ENCODE data around the gene CHD6.

The CHD6 gene

DNA sequence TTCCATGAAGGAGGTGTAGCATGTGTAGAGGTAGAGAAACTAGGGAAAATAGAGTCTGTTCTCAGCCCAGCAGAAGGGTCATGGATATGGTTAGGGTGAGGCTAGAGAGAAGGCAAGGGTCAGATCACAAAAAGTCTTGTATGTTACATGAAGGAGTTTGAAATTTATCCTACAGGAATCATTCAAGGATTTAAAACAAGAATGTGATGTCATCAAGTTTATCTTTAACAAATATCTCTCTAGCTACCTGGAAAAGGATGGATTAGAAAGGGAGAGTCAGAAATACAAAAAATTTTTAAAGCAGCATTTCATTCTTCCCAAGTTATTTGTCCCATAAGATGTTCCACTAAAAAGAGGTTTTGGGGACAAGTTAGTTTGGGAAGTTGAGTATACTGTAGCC, 4.4 kb upstream of the CHD6 start:
- DNase-seq, result no peak

DNA sequence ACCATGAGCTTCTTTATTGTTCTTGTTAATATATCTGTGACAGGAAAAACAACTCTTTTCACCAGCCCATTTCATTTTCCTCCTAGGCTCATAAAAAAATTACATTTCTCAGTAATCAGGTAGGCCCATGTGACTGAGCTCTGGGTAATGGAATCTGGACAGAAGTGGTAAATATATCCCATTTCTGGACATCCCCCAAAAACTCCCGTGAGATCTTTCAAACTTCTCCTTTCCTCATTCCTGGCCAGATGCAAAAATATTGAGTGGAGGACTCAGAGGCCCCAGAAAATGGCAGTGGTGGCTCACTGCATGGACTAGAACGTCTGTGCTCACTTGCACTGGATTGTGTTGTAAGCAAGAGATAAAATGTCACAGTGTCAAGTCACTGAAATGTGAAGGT, 3.8 kb upstream of the CHD6 start:
- DNase-seq, result no peak

DNA sequence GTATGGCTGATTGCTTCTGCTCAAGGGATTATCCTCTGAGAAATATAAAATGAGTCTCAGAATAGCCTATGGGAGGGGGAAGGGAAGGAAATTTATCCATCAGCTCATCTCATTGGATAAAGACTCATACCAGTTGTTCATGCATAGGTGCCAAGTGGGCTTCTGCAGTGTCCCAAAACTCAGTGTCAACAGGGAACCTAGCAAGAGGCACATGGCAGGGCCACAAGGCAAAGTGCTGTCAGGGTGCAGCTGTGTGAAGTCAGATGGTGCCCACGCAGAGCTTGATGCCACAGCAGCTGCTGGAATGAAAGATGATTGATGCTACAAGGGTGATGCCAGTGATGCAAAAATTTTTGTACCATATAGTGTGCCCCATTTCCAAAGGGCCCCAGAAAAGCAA, 3.2 kb upstream of the CHD6 start:
- no peak for DNase-seq

DNA sequence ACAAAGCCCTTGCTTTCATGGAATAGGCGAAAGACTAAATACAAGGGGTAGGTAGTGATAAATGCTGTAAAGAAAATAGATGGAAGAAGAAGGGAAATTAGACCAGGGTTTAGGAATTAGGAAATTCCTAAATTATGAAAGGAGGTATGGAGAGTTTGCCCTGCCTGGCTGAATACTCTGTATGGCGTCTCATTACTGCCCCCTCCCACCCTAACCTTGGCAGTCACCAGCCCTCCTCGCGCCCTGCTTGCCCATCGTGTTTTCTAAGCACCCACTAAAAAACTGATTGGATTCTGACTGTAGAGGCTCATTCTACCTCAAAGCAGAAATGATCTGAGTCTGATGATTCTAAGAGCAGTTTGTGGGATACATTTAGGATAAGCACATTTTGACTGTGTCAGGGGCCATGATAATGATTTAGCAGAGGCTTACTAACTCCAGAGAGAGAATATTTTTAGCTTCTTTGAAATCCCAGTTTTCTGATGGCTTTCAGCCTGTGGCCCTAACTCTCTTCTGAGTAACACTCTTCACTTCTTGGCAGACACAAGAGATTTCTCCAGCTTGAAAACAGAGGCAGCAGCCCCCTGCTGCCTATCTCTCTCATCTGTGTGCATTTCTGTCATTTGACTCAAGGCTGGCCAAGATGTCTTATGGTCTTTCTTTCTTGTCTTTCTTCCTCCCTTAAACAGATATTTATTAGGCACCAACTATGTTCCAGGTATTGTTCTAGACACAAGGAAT, 1.4 kb upstream of the CHD6 start:
- DNase-seq, result no peak

DNA sequence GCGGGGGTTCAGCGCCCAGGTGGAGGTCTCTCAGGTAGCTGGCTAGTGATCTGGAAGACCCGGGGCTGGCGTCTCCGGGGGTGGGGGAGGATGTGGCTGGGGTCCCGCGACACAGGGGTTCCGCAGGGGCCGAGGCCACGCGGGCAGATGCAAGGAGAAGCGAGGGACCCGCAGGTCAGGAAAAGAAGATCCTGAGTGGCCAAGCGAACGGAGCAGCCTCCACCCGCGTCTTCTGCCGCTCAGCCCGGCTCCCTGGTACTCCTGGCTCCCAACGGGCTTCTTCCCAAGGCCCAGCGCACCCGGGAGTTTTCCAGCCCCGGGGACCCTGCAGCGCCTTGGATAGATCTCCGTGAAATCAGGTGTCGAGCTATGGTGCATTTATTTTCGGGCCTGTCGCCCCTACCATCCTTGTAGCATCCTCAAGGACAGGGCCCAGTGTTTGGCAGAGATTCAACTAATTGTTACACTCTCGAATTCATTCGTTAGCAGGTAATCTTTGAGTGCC, 682 bp upstream of the CHD6 start:
- DNase-seq, result no peak

DNA sequence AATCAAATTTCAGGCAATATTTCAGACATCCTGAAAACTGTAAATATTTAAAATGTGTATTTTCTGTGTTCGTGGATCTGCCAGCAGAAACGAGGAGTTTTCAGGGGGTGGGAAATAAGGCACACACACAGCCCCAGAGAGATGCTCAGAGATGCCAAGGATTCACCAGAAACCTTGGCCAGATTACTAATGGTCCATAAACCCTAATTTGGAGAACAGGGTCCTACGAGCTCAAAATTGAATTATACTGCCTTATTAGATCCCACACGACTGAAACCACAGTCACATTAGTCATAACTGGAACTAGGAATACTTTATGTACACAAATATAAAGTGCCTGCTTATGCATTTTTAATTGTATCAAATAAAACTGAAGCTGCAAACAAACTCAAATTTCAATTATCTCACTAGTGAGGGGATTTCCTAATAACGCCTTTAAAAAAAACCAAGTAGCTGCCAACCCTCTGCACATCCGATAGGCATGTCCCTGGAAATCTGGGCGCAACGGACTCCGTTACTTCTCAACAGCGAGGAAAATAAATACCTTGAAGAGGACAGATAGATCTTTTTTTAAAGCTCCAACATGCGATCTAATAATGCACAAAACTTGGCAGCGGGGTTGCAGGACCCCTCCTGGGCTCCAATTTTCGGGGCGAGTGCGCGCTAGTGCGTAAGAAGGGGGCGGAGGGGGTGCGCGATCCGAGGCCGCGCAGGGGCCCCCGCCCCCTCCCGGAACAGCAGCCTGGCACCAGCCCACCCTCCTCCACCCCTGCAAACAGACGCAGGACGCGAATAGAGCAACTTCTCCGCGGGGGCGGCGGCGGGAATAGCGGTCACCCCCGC, 897 bp downstream of the CHD6 start:
- DNase-seq, result peak; percentile 52

DNA sequence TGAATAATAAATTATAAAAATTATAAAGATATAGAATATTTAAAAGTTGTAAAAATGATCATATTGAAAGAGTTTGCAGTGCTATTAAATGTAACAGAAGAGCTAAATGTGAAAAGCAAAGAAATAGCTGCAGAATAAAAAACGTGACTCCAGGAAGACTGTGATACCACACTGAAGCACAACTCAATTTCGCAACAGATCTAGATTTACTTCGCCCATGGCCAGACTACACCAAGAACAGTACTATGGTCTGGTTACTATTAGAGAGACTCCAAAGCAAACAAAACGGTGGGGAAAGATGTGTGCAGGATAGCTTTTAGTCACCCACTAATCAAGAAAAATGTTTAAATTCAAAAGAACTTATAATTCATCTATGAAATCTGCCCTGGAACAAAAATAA, 1.9 kb downstream of the CHD6 start:
- DNase-seq, result no peak

DNA sequence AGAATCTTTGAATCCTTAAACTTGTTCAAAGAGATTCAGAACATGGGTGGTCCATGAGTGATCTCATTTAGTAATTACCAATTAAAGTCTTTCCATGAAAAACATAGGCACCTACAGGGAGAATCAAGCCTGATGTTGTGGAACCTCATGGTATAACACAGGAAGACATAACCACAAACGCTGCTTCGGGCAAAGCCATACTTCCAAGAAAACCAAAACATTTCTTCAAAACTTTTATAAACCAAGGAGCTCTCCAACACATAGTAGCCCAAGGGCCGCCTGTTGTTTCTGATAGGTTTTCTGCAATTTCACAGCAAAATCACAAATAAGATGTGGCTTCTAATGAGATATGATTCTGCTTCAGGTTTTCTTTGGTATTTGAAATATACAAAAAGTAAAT, 2.5 kb downstream of the CHD6 start:
- DNase-seq, result no peak

DNA sequence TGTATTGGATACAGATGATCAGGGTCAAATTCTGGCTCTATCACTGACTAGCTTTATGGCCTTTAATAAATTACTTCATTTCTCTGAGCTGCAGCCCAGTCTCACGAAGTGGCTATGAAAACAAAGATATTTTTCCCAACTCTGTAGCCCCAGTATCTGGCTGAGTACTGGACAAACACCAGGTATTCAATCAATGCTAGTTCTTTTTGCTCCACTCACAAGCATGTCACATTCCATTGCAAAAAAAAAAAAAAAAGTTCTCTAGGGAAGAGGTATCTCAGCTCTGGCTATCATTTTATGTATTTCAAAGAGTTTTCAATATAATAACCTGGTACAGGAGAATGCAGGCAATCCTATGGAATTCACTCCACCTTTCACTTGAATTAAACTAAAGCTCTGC, 3.1 kb downstream of the CHD6 start:
- DNase-seq, result no peak

DNA sequence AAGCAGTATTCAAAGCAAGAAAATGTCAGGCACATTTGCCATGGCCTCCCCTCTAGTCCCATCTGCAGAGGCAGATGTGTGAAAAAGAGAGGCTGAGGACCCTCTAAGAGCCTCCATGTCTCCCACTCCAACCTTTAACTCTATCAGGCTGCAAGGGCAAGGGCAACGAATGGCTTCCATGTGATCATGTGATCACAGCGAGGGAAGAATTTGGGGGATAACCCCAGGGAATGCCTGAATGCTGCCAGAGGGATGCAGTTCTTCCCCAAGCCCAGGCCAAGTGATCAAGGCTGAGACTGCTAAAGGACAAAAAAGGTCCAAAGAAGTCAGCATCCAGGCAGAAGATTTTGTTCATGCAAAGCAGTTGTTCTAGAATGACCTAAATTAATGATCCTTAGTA, 4.9 kb downstream of the CHD6 start:
- DNase-seq, result no peak

DNA sequence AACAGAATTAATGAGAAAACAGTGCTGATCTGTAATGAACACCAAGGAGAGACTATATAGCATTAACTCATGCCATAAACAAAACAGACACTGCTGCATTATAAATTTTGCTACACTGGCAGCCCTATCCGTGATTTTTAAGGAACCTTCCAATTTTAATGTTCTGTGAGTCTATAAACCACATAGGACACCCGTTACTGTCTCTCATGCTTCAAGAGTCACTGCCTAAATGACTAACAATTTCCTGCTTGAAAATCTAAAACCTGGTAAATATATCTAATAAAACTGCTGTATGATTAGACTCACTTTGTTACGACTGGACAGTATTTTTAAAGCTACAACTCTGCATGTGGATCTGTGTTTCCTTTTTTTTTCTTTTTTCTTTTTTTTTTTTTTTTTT, 8.7 kb downstream of the CHD6 start:
- no peak for DNase-seq

DNA sequence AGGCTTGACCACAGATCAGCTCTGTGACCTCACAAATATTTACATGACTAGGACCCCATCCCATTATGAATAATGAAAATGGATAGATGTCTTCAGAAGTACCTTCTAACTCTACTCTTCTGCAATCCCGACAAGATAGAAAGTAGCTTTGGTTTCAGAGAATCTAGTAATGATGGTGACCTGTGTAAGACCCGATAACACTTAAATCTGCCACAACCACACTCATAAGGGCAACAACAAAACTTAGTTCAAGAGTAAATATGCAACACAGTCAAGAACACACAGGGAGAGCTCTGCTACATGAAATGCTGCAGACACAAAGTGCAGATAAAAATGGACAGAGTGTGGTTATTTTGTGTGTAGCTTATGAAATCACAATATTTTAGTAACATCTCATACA, 9.6 kb downstream of the CHD6 start:
- DNase-seq, result no peak

DNA sequence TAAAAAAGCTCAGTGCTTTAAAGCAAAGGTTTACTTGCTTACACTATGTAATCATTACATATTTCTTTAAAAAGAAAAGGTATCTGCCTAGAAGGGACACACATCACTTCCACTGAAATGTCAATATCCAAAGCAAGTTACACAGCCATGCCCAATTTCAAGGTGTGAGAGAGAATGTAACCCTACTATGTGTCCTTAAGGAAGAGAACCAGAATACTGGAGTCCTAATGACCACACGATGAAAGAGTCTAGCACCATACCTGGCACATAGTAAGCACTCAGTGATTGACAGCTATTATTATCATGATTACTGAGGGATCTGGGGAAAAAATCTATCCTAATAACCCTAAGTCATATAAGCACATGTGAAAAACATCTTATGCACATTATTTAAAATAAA, 10.4 kb downstream of the CHD6 start:
- DNase-seq, result no peak

DNA sequence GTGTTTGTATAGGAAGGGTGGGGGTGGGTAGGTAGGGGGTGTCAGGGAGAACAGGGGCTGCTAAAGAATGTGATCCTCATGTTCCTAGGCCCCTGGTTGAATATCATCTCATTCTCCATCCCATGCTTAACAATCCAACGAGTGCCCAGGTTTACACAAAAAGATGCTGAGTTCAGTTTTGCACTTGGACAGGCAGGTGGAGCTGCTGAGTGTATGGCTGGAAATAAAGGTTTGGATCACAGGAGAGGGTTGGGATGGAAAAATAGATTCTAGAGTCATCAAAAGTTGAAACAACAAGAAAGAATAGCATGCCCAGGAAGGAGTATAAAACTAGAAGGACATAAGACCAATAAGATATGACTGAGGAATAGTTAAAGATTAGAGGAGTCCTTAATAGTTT, 14.2 kb downstream of the CHD6 start:
- no peak for DNase-seq

DNA sequence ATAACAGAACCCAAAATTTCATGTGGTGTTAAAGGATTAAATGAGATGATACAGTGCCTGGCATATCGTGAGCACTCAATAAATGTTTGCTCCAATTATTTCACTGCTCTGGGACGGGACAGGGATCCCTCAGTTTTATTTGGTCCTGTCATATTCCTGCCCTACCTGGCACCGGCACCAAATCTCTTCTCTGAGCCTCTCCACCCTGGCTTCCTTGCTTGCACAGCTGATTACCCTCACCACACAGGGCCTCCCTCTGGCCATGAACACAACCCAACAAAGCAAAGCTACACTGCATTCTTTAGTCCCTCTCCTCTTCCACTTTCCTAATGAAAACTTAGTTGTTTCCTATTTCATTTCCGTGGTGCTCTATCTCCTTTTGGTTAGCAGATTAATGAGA, 16.4 kb downstream of the CHD6 start:
- DNase-seq, result no peak

DNA sequence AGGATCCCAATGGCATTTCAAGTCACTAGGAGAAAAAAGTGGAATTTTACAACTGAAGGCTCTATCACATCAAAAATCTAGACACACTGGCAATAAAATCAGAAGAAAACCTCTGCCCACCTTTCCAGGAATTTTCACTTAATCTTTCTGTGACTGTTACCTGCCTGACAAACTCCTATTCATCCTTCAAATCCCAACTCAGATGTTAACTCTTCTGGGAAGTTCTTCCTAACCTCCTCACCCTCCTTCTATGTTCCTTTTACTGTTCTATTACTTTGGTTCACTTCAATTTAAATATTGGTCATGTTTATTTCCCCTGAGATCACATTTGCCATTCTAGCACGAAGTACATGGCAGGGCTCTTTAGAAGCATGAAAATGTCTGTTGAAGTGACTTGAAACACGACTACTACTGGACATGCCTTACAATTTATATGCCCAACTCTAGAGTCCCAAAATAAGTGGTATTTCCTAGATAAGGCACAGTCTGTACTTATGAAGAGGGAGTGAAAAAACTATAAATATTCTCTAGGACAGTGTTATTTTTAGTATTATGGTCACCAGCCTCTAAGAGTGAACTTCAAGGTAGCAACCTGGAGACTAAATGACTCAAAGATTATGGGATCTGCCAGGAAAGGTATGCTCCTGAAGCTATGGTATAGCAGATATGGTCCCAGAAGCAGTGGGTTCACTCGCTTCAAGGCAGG, 17.1 kb downstream of the CHD6 start:
- no peak for DNase-seq

DNA sequence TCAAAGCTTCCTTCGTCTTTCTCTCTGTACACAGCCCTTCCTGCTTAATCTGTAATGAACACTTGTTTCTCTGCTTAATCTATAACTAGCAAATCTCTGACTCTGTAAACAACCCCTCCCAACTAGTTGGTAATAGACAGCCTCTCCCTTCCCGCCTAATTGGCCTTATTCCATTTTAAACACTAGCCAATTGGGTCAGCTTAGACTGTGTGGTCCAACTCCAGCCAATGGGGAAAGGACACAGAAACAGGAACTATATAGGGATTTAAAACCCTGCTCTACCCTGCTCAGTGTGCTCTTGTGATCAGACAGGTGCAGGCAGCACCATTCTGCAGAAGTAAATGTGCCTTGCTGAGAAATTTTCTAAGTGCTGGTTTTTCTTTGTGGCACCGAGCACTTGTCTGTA, 18.5 kb downstream of the CHD6 start:
- no peak for DNase-seq

DNA sequence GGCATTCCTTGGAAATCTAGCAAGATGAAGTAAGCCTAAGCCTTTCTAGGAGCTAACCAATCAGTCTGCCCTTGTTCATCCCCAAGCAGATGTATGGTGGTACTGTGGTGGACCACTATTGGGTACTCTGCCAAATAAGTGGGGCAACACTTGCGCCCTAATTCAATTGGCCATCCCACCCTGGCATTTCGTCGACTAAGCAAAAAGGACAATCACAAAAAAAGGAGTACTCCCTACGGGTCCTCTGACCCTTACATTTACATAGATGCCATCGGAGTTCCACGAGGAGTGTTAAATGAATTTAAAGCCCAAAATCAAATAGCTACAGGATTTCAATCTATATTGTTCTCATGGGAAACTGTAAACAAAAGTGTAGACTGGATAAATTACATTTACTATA, 19.5 kb downstream of the CHD6 start:
- no peak for DNase-seq

DNA sequence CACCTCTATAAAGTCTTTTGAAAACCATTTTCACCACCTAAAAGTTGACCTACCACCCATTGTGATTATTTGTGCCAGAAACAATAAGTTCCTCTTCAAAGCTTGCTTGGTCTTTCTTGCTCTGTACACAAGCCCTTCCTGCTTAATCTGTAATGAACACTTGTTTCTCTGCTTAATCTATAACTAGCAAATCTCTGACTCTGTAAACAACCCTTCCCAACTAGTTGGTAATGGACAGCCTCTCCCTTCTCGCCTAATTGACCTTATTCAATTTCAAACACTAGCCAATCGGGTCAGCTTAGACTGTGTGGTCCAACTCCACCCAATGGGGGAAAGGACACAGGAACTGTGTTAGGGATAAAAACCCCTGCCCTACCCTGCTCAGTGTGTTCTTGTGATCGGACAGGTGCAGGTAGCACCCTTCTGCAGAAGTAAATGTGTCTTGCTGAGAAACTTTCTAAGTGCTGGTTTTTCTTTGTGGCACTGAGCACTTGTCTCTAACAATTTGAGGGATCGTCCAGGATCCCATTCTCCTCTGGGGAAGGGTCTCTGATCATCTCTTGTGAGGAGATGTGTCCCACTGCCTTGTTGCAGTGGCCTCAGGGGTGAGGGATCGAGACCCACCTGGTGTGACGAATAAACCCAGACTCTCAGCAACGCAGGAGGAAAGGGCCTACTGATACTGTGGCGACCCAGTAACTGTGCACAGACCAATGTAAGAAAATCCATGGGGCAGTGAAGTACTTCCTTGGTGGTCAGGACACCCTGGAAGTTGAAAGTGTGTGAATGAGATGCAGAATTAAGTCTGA, 23.5 kb downstream of the CHD6 start:
- DNase-seq, result no peak

DNA sequence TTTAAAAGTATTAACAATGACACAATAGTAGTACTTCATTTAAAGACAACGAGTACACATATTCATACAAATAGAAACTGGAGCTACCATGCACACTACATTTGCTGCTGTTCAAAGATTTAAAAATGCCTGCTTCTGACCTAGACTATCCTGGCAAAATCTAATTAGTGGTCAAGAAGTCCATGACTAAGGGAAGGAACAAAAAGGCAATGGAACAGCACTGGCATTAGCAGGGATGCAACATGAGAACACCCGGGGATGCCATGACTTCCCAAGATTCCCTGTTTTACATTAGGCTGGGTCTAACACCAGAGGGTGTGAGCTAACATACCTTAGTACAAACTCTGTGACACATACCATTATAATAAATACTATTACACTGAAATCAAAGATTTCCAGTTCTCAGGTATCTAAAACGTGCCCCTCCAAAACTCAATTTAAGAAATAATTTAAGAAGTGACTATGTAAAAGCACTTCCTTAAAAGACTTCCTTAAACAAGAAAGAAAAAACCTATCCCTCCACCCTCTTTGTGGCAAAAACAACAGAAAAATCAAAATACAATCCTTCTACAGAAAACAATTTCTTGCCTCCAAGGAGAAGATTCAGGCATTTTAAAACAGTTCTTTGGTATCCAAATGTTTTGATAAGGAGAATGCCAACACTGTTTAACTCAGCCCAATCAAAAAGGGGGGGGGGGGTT, 25.5 kb downstream of the CHD6 start:
- no peak for DNase-seq

DNA sequence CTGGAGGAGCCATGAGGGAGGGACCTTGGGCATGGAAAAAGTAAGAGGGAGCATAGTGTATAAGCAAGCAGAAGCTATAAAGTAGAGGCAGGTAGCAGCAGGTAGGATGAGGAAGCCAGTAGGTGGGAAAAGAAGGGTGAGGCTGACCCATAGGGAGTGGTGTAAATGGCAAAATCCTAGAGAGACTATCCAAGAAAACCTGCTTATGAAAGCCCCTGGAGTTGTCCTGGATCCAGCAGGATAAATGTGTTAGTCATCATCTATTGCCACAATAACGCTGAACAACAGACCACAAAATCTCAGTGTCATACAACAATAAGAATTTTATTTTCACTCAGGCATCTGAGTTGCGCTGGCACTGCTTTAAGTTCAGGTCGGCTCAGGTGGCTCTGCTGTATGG, 30.2 kb downstream of the CHD6 start:
- DNase-seq, result no peak

DNA sequence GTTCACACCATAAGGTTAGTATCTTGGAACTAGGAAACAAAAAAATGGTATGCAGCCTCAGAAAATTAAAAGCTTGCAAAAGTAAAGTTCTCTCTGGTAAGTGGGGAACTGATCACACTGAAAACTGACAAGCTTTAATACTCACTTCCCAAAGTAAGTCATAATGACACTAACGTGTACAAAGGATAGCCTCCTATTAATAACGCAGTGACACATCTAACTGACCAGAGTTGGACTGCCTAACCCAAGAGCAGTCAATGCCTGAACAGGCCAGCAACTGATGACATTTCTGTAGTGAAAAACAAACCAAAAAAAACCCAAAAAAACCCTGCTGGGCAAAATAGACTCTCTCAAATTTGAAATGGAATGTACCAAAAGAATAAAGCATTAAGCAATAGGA, 30.7 kb downstream of the CHD6 start:
- DNase-seq, result no peak
